H9 (cell line): ENCODE measurements around the gene PCYT1A. TPM values are rescaled to one million over a fixed set of nuclear protein-coding genes. Genes with fewer than 3 reads are reported as not detected.

Experiments used
- DNase-seq: peaks from one replicate; pipeline ENCODE4 v3.0.0-alpha.2; 2017
- H2AFZ ChIP-seq: one replicate; pipeline ENCODE4 v1.6.1; 2013; ENCODE audit warnings: mild to moderate bottlenecking, low read length, control low read depth, moderate library complexity
- H2AK5ac ChIP-seq: 2 replicates; pipeline ENCODE4 v1.6.1; 2013; ENCODE audit warnings: low read length, control low read depth, mixed read lengths; ENCODE audit not compliant: insufficient read length
- H2BK120ac ChIP-seq: one replicate; pipeline ENCODE4 v1.6.1; 2013; ENCODE audit warnings: low read depth, mild to moderate bottlenecking, low read length, control low read depth, inconsistent platforms; ENCODE audit not compliant: poor library complexity, severe bottlenecking
- H2BK12ac ChIP-seq: 2 replicates; pipeline ENCODE4 v1.6.1; 2013; ENCODE audit warnings: low read length, control low read depth, mixed read lengths, low read depth; ENCODE audit not compliant: insufficient read length
- H2BK15ac ChIP-seq: 2 replicates; pipeline ENCODE4 v1.6.1; 2013; ENCODE audit warnings: low read depth, low read length, control low read depth
- H2BK20ac ChIP-seq: one replicate; pipeline ENCODE4 v1.6.1; 2013; ENCODE audit warnings: low read depth, mild to moderate bottlenecking, low read length, control low read depth, inconsistent platforms; ENCODE audit not compliant: poor library complexity, severe bottlenecking
- H2BK5ac ChIP-seq: 2 replicates; pipeline ENCODE4 v1.6.1; 2013; ENCODE audit warnings: low read length, control low read depth, mixed read lengths; ENCODE audit not compliant: insufficient read length
- H3K14ac ChIP-seq: 2 replicates; pipeline ENCODE4 v1.6.1; 2013; ENCODE audit warnings: low read length, control low read depth; ENCODE audit not compliant: insufficient read depth
- H3K18ac ChIP-seq: 2 replicates; pipeline ENCODE4 v1.6.1; 2013; ENCODE audit warnings: low read depth, mild to moderate bottlenecking, mixed read lengths, low read length, control low read depth; ENCODE audit not compliant: insufficient read length
- H3K23ac ChIP-seq: 2 replicates; pipeline ENCODE4 v1.6.1; 2013; ENCODE audit warnings: low read length, control low read depth, mixed read lengths, low read depth; ENCODE audit not compliant: insufficient read length
- H3K23me2 ChIP-seq: 2 replicates; pipeline ENCODE4 v1.6.1; 2013; ENCODE audit warnings: low read depth, mild to moderate bottlenecking, mixed read lengths, low read length, control low read depth; ENCODE audit not compliant: insufficient read length, poor library complexity, severe bottlenecking
- H3K27ac ChIP-seq: 2 replicates; pipeline ENCODE4 v1.5.1; 2013; ENCODE audit warnings: low read length, control low read depth, mixed read lengths, low read depth; ENCODE audit not compliant: insufficient read length
- H3K27me3 ChIP-seq: 2 replicates; pipeline ENCODE4 v1.6.1; 2013; ENCODE audit warnings: low read length, control low read depth, inconsistent platforms; ENCODE audit not compliant: insufficient read depth
- H3K4ac ChIP-seq: 2 replicates; pipeline ENCODE4 v1.6.1; 2013; ENCODE audit warnings: low read depth, mild to moderate bottlenecking, control low read depth, inconsistent platforms, low read length, moderate library complexity
- H3K4me1 ChIP-seq: 2 replicates; pipeline ENCODE4 v1.6.1; 2013; ENCODE audit warnings: low read length, control low read depth, inconsistent platforms; ENCODE audit not compliant: insufficient read depth
- H3K4me2 ChIP-seq: 2 replicates; pipeline ENCODE4 v1.6.1; 2013; ENCODE audit warnings: low read length, control low read depth, mixed read lengths; ENCODE audit not compliant: insufficient read length, insufficient read depth
- H3K56ac ChIP-seq: 2 replicates; pipeline ENCODE4 v1.6.1; 2013; ENCODE audit warnings: low read depth, mild to moderate bottlenecking, mixed read lengths, low read length, control low read depth; ENCODE audit not compliant: insufficient read length
- H3K79me1 ChIP-seq: 2 replicates; pipeline ENCODE4 v1.6.1; 2013; ENCODE audit warnings: low read depth, mild to moderate bottlenecking, moderate library complexity, low read length, control low read depth, inconsistent platforms; ENCODE audit not compliant: insufficient read depth, poor library complexity, severe bottlenecking
- H3K79me2 ChIP-seq: 2 replicates; pipeline ENCODE4 v1.6.1; 2013; ENCODE audit warnings: low read length, control low read depth, inconsistent platforms; ENCODE audit not compliant: insufficient read depth
- H3K9ac ChIP-seq: 2 replicates; pipeline ENCODE4 v1.6.1; 2013; ENCODE audit warnings: low read length, control low read depth, mixed read lengths; ENCODE audit not compliant: insufficient read length; ENCODE audit errors: extremely low read depth
- H3K9me3 ChIP-seq: one replicate; pipeline ENCODE4 v1.6.1; 2013; ENCODE audit warnings: low read depth, low read length, inconsistent platforms; ENCODE audit not compliant: control insufficient read depth
- H3T11ph ChIP-seq: one replicate; pipeline ENCODE4 v1.6.1; 2013; ENCODE audit warnings: mild to moderate bottlenecking, low read length, control low read depth, inconsistent platforms
- H4K20me1 ChIP-seq: one replicate; pipeline ENCODE4 v1.6.1; 2013; ENCODE audit not compliant: control insufficient read depth, insufficient read length, insufficient read depth
- H4K5ac ChIP-seq: 2 replicates; pipeline ENCODE4 v1.6.1; 2013; ENCODE audit warnings: low read depth, mild to moderate bottlenecking, mixed read lengths, low read length, control low read depth; ENCODE audit not compliant: insufficient read length
- H4K8ac ChIP-seq: replicated peaks from 2 replicates; pipeline ENCODE4 v1.6.1; 2013; ENCODE audit warnings: low read length, control low read depth, mixed read lengths, low read depth; ENCODE audit not compliant: insufficient read length
- H4K91ac ChIP-seq: 2 replicates; pipeline ENCODE4 v1.6.1; 2013; ENCODE audit warnings: low read depth, mild to moderate bottlenecking, moderate library complexity, mixed read lengths, low read length, control low read depth; ENCODE audit not compliant: insufficient read length
- H3K27ac Mint-ChIP-seq, 3 experiments: 2 replicates in 2 of 3; 3 replicates in 1 of 3; pipeline ENCODE4 v1.8.0; 2020 to 2021; ENCODE audit warnings: mixed read lengths in 3 of 3, mild to moderate bottlenecking in 1 of 3, moderate library complexity in 1 of 3
- H3K27me3 Mint-ChIP-seq: 2 replicates; pipeline ENCODE4 v1.8.0; 2021; ENCODE audit warnings: low read depth, mild to moderate bottlenecking, moderate library complexity, mixed read lengths
- H3K36me3 Mint-ChIP-seq, 3 experiments: 2 replicates in 2 of 3; 3 replicates in 1 of 3; pipeline ENCODE4 v1.8.0; 2020 to 2021; ENCODE audit warnings: low read depth in 3 of 3, mixed read lengths in 3 of 3; ENCODE audit not compliant: insufficient read depth in 1 of 3
- H3K4me1 Mint-ChIP-seq, 2 experiments: 2 replicates each; pipeline ENCODE4 v1.8.0; 2020; ENCODE audit warnings: mixed read lengths in 2 of 2
- H3K4me3 Mint-ChIP-seq, 2 experiments: 2 replicates in 1 of 2; 3 replicates in 1 of 2; pipeline ENCODE4 v1.8.0; 2020 to 2021; ENCODE audit warnings: mild to moderate bottlenecking in 2 of 2, mixed read lengths in 2 of 2, moderate library complexity in 1 of 2
- H3K9me3 Mint-ChIP-seq, 2 experiments: 2 replicates in 1 of 2; 3 replicates in 1 of 2; pipeline ENCODE4 v1.8.0; 2020; ENCODE audit warnings: mild to moderate bottlenecking in 2 of 2, mixed read lengths in 2 of 2, moderate library complexity in 1 of 2
- WGBS: extraction: QIAGEN DNeasy Blood & Tissue Kit; methylation state at CpG from one replicate; pipeline ENCODE4 v1.1.7; 2013; ENCODE audit warnings: missing lambda C conversion rate, low lambda C conversion rate, mixed read lengths; ENCODE audit not compliant: insufficient read length; ENCODE audit errors: extremely low coverage; 5-methylcytosine and 5-hydroxymethylcytosine counted together
- total RNA-seq: library from RNA; stranded (reverse); gene quantifications from 2 replicates; pipeline ENCODE4 v1.2.1, GENCODE V29; 2021
- TF ChIP-seq, protein P1 (sequence below): fragments of 200-600 bp; sonication (generic); conservative IDR thresholded peaks from 3 replicates; pipeline ENCODE4 v1.8.0; 2021; ENCODE audit warnings: antibody characterized with exemption, mild to moderate bottlenecking

PCYT1A gene
- total RNA-seq, 1 experiment from 2014 or later: 31.6 TPM

DNA sequence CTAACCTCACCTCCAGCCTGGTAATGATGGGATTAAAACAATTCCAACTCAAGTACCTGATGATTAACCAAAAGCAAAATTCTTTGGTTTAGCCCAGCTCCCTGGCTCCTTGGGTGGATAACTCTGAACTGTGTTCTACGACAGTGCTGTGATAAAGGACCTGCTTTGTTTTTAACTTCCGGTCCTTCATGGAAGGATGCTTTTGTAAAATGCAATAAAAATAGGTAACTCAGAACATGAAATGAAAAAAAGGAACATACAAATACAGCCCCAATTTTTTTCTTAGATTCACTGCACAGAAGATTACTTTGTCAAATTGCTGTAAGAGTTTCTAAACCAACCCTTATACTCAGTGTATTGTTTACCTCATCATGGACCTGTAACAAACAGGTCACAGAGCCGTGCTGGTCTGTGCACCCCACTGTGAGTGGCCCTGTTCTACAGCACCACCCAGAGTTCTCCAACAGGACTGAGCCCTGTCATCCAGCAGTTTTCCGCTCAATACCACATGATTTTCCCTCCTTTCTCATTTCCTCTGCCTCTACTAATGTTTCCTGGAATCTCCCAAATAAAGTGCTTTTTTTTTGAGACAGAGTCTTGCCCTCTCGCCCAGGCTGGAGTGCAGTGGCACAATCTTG lies 4.9 kb upstream of the PCYT1A start:
- Histone ChIP-seq H3K9me3 (no peaks in the 10 kb centered on the region), H3K4me1 (no peaks in the 10 kb centered on the region), H3K79me1 (no peaks in the 10 kb centered on the region), H3K14ac (no peak overlapping the region), H2BK5ac (no peak overlapping the region), H4K20me1 (no peaks in the 10 kb centered on the region), H3K23ac (no peak overlapping the region), H2BK12ac (no peak overlapping the region), H3K23me2 (no peaks in the 10 kb centered on the region), H2BK120ac (no peak overlapping the region), H4K5ac (no peak overlapping the region), H3K79me2 (no peaks in the 10 kb centered on the region), H3K4me2 (no peak overlapping the region), H3K56ac (no peak overlapping the region), H2BK20ac (no peak overlapping the region), H3K4ac (no peak overlapping the region), H4K8ac (no peak overlapping the region), H3K27me3 (no peaks in the 10 kb centered on the region), H3K18ac (no peak overlapping the region), H4K91ac (no peak overlapping the region), H3K9ac (no peak overlapping the region), H3K27ac (no peak overlapping the region), H3T11ph (no peak overlapping the region), H2AK5ac (no peak overlapping the region), H2BK15ac (no peak overlapping the region), H2AFZ (no peak overlapping the region)
- H3K36me3 Mint-ChIP-seq: no peaks in the 10 kb centered on the region
- DNase-seq: peak; percentile 50
- H3K9me3 Mint-ChIP-seq: no peaks in the 10 kb centered on the region; a peak in 1 of 5 replicates
- TF ChIP-seq, protein P1, sequence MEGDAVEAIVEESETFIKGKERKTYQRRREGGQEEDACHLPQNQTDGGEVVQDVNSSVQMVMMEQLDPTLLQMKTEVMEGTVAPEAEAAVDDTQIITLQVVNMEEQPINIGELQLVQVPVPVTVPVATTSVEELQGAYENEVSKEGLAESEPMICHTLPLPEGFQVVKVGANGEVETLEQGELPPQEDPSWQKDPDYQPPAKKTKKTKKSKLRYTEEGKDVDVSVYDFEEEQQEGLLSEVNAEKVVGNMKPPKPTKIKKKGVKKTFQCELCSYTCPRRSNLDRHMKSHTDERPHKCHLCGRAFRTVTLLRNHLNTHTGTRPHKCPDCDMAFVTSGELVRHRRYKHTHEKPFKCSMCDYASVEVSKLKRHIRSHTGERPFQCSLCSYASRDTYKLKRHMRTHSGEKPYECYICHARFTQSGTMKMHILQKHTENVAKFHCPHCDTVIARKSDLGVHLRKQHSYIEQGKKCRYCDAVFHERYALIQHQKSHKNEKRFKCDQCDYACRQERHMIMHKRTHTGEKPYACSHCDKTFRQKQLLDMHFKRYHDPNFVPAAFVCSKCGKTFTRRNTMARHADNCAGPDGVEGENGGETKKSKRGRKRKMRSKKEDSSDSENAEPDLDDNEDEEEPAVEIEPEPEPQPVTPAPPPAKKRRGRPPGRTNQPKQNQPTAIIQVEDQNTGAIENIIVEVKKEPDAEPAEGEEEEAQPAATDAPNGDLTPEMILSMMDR: peak; percentile 40; the same call in 2 of the 3 replicates
- H3K4me1 Mint-ChIP-seq: peaks cover 6 to 10% of the 10 kb centered on the region in 2 experiments
- WGBS: no CpG with 5 or more reads among the region's 5 CpGs
- no peak overlapping the region for H3K4me3 Mint-ChIP-seq
- no peaks in the 10 kb centered on the region for H3K27me3 Mint-ChIP-seq
- no peak overlapping the region; a peak in 1 of 7 replicates for H3K27ac Mint-ChIP-seq
